HepG2 (cell line): Measurements from ENCODE around the gene RAMP1.

Experiments used
- BHLHE40 ChIP-seq: IDR thresholded peaks from 2 replicates; pipeline ENCODE4 v1.6.1; 2011; ENCODE audit warnings: low read length, improper control_type of control experiment
- GTF2F1 ChIP-seq: fragments of 150-350 bp; IDR thresholded peaks from 2 replicates; pipeline ENCODE4 v1.6.1; 2014; ENCODE audit warnings: low read length
- HDAC2 ChIP-seq: sonication (generic); formaldehyde crosslinking; IDR thresholded peaks from 2 replicates; pipeline ENCODE4 v1.4.0; 2020; ENCODE audit warnings: missing genetic modification reagents
- NFIC ChIP-seq: IDR thresholded peaks from 2 replicates; pipeline ENCODE4 v1.6.1; 2012; ENCODE audit warnings: mild to moderate bottlenecking, low read length, inconsistent platforms
- PBX3 ChIP-seq: sonication (generic); formaldehyde crosslinking; IDR thresholded peaks from 2 replicates; pipeline ENCODE4 v1.8.1; 2023; ENCODE audit warnings: missing genetic modification reagents, inconsistent platforms, borderline replicate concordance
- RFX5 ChIP-seq: IDR thresholded peaks from 2 replicates; pipeline ENCODE4 v1.6.1; 2011; ENCODE audit warnings: low read depth, low read length, improper control_type of control experiment
- ZFP36L1 ChIP-seq: sonication (generic); formaldehyde crosslinking; IDR thresholded peaks from 2 replicates; pipeline ENCODE4 v1.8.0; 2022; ENCODE audit warnings: mild to moderate bottlenecking, missing genetic modification reagents, moderate library complexity
- ZNF782 ChIP-seq: sonication (generic); formaldehyde crosslinking; IDR thresholded peaks from 2 replicates; pipeline ENCODE4 v1.4.0; 2020; ENCODE audit warnings: missing genetic modification reagents, mild to moderate bottlenecking, borderline replicate concordance

- TF ChIP-seq GTF2F1, result no peak
- no peak for TF ChIP-seq ZNF782 (CRISPR knock-in tag)
- no peak for TF ChIP-seq NFIC
- TF ChIP-seq RFX5, result no peak
- TF ChIP-seq ZFP36L1 (CRISPR knock-in tag), result no peak
- TF ChIP-seq BHLHE40, result no peak
- no peak for TF ChIP-seq HDAC2
- no peak for TF ChIP-seq PBX3 (CRISPR knock-in tag)
Observed at GRCh38 chr2:237879058-237879430, 19.6 kb downstream of the RAMP1 start.
